NOMO-1 (cell line): Measurements from ENCODE around the gene IKZF4.
"Not testable (repeated sequence)": the region's sequence is repeated elsewhere in the genome, so short reads cannot be mapped to it uniquely, and the experiment has no call there.

Experiments
- DNase-seq, 2 experiments: peaks; one replicate each; lab custom pipeline; 2025; ENCODE audit not compliant: unreplicated experiment in 2 of 2; lab: John Stamatoyannopoulos, UW

IKZF4 gene

GRCh38 chr12:56038022-56038655, 17.3 kb downstream of the IKZF4 start:
- DNase-seq, result no peak

DNA sequence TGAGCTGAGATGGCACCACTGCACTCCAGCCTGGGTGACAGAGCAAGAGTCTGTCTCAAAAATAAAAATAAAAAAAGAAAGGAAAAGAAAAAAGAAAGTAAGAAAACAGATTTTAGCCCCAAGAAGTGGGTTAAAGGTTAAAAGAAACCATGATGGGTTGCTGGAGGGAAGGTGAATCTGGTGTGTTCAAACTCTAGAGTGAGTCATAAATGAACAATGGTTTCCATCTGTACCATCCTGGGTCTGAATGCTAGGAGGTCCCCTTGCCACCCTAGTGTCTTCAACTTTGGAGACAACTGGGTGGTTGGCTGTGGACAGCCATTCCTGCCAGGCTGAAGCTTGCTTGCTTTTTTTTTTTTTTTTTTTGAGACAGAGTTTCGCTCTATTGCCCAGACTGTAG, 19.3 kb downstream of the IKZF4 start:
- DNase-seq, result no peak

- no peak for DNase-seq
These were observed 20.2 kb downstream of the IKZF4 start for GRCh38 chr12:56040963-56041551.

DNA sequence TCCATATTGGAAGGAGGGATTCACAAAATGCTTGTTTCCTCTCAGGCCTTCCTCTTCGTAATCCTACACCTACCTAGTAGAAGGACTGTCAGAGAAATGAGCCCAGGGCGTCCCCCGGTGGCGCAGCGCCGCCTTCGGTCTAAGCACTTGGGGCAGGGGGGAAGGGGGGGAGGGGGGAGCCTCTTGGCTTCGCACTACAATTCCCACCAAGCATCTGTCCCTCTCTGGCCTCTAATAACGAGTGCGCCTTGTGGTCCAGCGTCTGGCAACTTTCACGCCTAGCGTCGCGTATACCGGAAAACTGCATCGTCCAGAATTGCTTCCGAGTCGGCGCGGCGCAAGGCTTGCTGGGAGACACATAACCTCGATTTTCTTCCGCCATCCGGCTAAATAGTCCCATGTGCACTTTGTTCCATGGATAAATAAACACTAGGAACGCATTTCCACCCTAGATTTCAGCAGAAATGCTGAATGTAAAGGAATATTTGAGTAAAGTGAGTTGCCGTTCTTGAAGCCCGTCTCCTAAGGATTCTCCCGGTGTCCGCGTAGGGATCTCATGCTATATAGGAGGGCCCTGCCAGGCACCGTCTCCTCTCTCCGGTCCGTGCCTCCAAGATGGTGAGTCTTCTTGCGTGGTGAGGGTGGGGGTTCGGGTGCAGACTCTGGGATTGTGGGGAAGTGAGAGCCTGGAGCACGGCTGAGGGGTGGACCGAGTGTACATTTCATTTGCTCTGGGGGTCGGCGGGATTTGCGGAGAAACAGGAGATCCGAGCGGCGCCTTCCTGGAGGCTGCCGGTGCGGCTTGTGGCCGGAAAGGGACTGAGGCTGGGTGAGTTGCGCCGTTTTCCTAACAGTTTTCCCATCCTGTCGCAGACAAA, 20.9 kb downstream of the IKZF4 start, which contains the start of gene RPS26:
RPS26 (plus strand) TSS at position 367 of the 878 bp plus-strand sequence; CDS start at position 616, 249 bp downstream.
- DNase-seq, result peak; percentile 98 to 99

DNA sequence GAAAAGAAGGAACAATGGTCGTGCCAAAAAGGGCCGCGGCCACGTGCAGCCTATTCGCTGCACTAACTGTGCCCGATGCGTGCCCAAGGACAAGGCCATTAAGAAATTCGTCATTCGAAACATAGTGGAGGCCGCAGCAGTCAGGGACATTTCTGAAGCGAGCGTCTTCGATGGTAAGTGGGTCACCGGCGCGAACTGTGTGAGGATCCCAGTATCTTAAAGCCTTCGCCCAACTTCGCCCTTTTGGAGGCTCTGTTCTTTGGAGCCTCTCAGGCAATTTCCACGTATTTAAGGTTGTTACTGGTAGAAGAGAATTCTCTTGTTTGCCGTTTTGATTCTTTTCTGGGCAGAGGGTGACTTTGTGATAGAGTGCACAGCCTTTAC, 21.6 kb downstream of the IKZF4 start:
- not testable (repeated sequence) for DNase-seq

DNA sequence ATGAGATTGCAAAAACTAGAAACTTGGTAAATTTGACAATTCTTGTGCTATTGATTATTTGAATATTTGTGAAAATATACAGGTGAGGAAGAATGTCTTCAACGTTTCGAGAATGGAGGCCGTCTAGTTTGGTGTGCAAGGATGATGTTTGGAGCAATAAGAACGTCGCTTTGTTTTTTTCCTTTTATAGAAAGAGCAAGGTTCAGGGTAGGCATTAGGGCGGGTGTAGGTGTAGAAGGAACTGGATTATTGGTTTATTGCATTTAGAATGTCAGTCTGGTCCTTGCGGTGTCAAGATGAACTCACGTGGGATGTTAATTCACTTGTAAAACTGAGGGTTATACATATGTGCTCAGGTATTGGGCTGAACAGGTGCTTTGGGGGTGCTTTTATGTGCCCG, 22.0 kb downstream of the IKZF4 start:
- no peak for DNase-seq

DNA sequence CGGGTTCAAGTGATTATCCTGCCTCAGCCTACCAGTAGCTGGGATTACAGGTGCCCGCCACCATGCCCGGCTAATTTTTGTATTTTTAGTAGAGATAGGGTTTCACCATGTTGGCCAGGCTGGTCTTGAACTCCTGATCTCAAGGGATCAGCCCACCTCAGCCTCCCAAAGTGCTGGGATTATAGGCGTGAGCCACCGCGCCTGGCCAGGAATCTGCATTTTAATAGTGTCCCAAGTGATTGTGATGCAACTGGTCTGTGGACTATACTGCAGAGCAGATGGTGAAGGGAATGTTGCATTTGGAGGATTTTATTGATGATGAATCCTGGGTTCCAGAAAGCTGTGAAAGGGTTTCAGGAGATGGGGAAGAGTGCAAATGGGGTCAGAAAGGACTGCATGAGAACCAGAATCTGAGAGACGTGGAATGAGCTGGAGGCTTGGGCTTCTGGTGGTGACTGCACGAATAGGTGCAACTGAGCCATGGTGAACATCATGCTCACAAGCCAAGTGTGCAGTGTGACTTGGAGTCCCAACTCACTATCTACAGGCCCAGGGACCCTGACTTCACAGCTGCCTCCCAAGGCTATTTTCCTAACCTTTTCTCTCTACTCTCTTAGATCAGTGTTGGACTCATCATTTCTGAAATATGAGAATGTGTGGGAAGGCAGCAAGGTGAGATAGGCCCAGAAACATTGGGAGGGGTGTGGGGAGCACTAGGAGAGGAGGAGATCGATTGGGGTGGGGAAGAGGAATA, 25.4 kb downstream of the IKZF4 start:
- DNase-seq, result no peak

DNA sequence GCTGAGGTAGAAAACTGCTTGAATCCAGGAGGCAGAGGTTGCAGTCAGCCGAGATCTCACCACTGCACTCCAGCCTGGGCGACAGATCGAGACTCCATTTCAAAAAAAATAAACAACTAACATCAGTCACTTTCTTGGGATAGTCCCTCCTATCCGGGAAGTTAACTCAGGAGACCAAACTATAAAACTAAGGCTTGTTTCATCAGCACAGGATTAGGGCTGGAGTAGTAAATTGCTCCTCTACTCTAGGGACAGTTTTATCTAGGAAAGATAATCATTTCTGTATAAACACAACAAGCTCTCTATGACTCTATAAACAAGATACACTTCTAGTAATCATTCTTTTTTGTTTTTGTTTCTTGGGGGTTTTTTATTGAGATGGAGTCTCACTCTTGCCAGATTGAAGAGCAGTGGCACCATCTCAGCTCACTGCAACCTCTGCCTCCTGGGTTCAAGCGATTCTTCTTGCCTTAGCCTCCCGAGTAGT, 32.6 kb downstream of the IKZF4 start:
- no peak for DNase-seq

GRCh38 chr12:56059964-56060363, 39.1 kb downstream of the IKZF4 start:
- DNase-seq, result not testable (repeated sequence)

DNA sequence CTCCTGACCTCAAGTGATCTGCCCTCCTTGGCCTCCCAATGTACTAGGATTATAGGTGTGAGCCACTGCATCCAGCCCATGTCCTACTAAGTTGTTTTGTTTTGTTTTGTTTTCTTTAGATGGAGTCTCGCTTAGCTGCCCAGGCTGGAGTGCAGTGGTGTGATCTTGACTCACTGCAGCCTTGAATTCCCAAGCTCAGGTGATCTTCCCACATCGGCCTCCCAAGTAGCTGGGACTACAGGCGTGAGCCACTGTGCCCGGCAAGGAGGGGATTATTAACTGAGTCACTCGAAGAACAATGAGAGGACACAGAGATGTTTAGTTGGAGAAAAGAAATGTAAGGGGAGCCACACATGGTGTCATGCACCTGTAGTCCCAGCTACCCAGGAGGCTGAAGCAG, 41.1 kb downstream of the IKZF4 start:
- DNase-seq, result no peak

GRCh38 chr12:56062996-56063395, 42.2 kb downstream of the IKZF4 start:
- no peak for DNase-seq

- DNase-seq, result no peak
These were observed 50.8 kb downstream of the IKZF4 start for GRCh38 chr12:56071648-56072047.

GRCh38 chr12:56074396-56074795, 53.6 kb downstream of the IKZF4 start:
- DNase-seq, result no peak

- not testable (repeated sequence) for DNase-seq
These were observed 57.1 kb downstream of the IKZF4 start for GRCh38 chr12:56077966-56078365.

DNA sequence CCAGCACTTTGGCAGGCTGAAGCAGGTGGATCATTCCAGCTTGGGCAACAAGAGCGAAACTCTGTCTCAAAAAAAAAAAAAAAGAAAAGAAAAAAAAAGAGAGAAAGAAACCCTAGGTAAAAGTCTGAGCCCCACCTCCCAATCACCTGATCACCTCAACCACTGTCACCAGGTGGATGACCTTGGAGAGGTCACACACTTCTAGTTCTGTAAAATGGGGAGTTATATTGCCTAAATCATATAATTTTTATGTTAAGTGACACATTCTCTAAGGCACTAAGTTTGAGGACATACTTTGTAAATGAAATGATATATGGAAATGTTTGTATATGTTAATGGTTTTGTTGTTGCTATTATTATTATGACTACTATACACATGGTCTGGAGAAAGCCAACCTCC, 57.6 kb downstream of the IKZF4 start:
- no peak for DNase-seq

DNA sequence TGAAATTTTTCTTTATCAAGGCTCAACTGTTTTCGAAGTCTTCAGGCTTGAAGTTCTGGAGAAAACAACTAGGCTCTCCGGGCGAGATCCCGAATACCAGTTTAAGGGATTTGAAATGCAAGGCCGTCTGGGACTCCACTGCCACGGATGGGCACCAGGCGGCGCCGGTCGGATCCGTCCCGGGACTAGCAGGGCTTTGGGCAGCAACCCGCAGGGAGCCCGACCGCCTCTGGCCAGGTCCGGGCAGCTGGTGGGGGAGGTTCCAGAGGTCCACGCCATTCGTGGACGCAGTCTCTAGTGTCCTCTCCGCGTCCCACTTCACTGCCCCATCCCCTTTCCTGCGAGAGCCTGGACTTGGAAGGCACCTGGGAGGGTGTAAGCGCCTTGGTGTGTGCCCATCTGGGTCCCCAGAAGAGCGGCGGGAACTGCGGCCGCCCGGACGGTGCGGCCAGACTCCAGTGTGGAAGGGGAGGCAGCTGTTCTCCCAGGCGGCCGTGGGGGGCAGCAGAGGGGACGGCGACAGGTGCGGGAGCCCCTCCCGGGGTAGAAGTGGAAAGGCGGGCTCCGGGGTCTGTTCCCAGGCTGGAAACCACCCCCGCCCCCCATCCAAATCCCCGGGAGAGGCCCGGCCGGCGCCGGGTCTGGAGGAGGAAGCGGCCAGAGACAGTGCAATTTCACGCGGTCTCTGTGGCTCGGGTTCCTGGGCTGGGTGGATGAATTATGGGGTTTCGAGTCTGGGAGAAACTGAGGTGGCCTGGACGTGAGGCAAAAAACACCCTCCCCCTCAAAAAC, 58.3 kb downstream of the IKZF4 start:
- DNase-seq, result peak; percentile 54 to 61

- peak; percentile 67 to 79 for DNase-seq
These were observed 59.1 kb downstream of the IKZF4 start, which contains the start of gene ERBB3 for GRCh38 chr12:56079723-56080555. Gene ERBB3 (plus strand): TSS chr12:56080165. CDS start chr12:56080301, 136 bp downstream.

- no peak for DNase-seq
These were observed 59.8 kb downstream of the IKZF4 start for GRCh38 chr12:56080556-56081138.
